Adrenal gland (tissue), 12 donors: ENCODE measurements around the gene CX3CR1. TPM values are rescaled to one million over a fixed set of nuclear protein-coding genes. Genes with fewer than 3 reads are reported as not detected.

Experiments used
- DNase-seq, 7 donors: peaks; one replicate each; pipeline ENCODE4 v3.0.0-alpha.2; 2019 to 2020
- H3K27ac ChIP-seq, 5 donors: fragments of 200-600 bp; sonication (generic) in 4 of 5; 1 replicate in 3 of 5; 2 replicates in 2 of 5; pipeline versions ENCODE4 v1.5.1 to v1.8.0; 2016 to 2020; ENCODE audit warnings: mild to moderate bottlenecking in 1 of 5
- H3K27me3 ChIP-seq: fragments of 200-600 bp; 2 replicates; pipeline ENCODE4 v1.8.0; 2021
- H3K36me3 ChIP-seq, 2 donors: fragments of 200-600 bp; replicated peaks in 1 of 2; 1 replicate in 1 of 2; 2 replicates in 1 of 2; pipeline versions ENCODE4 v1.5.1 to v1.8.0; 2018 to 2022
- H3K4me1 ChIP-seq, 2 donors: fragments of 200-600 bp; replicated peaks in 1 of 2; 1 replicate in 1 of 2; 2 replicates in 1 of 2; pipeline versions ENCODE4 v1.5.1 to v1.8.0; 2018 to 2021
- H3K4me3 ChIP-seq, 4 donors: fragments of 200-600 bp; sonication (generic) in 3 of 4; one replicate each; pipeline ENCODE4 v1.5.1; 2016 to 2018
- H3K9me3 ChIP-seq, 3 donors: fragments of 200-600 bp; sonication (generic) in 1 of 3; replicated peaks in 1 of 3; 1 replicate in 2 of 3; 2 replicates in 1 of 3; pipeline versions ENCODE4 v1.5.1 to v1.8.0; 2016 to 2021
- CTCF ChIP-seq, 6 experiments: fragments of 450-650 bp in 4 of 6; fragments of 200-600 bp in 2 of 6; sonication (generic) in 1 of 6; IDR thresholded peaks; 1 replicate in 5 of 6; 2 replicates in 1 of 6; pipeline versions ENCODE4 v1.5.1 to v1.8.0; 2016 to 2021; ENCODE audit warnings: antibody characterized with exemption in 6 of 6, mild to moderate bottlenecking in 2 of 6, moderate library complexity in 1 of 6
- POLR2A ChIP-seq, 2 donors: fragments of 450-650 bp; IDR thresholded peaks; one replicate each; pipeline ENCODE4 v1.6.1; 2017; ENCODE audit warnings: antibody characterized with exemption in 2 of 2, mild to moderate bottlenecking in 2 of 2, moderate library complexity in 1 of 2
- WGBS, 4 donors: extraction: QIAGEN DNeasy Blood & Tissue Kit in 2 of 4; methylation state at CpG; one replicate each; pipeline versions ENCODE4 v1.1.5 to v1.1.7; 2013 to 2017; 5-methylcytosine and 5-hydroxymethylcytosine counted together
- intact Hi-C, 2 donors: fragments of 100-400 bp; cut with DNase I; formaldehyde crosslinking; loops; one replicate each; pipeline versions ENCODE4 v1.14.1 to v1.15.0; 2022 to 2023
- polyA plus RNA-seq, 3 donors: library from polyadenylated mRNA; stranded (reverse); fragments of 200-250 nt in 2 of 3; fragments of 350-450 nt in 1 of 3; fragmentation: Illumina TruSeq in 1 of 3; extraction: RNeasy Lipid Tissue Mini Kit (QIAGEN cat#74804) in 1 of 3; gene quantifications; one replicate each; pipeline ENCODE4 v1.2.3, GENCODE V29; 2013 to 2014
- total RNA-seq, 9 donors: library from RNA; depleted of rRNA in 4 of 9; stranded (reverse); fragments of >200 nt in 4 of 9; fragments of 120-200 nt in 1 of 9; fragmentation: NEBNext Ultra II Directional in 1 of 9; extraction: Animal tissue kit (Norgen Biotek cat#: 25700) in 1 of 9; gene quantifications; one replicate each; pipeline versions ENCODE4 v1.1.0 to v1.2.4, GENCODE V29; 2013 to 2023
- donor health status: healthy with polysubstance abuse.
- donor health status: Bipolar disorder and iron deficiency.
- donor health status: DM: yes; HTN: yes; CAD: no.
- donor health status: DM: no; HTN: no; CAD: no.
- donor health status: DM: no; HTN: no; CAD: no.
- donor health status: DM: yes; HTN: yes; CAD: no.

The CX3CR1 gene
- total and polyA plus RNA-seq, 12 donors, result 0.16 to 3.1 (median 1.4) TPM; not detected in 1

DNA sequence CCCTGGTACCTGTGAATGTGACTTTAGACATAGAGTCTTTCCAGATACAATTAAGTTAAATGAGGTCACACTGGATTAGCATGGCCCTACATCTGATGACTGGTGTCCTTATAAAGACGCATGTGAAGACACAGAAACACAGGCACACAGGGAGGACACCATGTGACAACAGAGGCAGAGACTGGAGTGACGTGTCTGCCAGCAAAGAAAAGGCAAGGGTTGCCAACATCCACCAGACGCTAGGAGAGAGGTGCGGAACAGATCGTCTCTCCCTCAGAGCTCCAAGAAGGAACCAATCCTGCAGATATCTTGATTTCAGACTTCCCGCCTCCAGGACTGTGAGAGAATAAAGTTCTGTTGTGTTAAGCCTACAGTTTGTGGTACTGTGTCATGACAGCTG is 42.8 kb downstream of the CX3CR1 start:
- H3K27me3 ChIP-seq, result peaks cover 16% of the 10 kb centered on the region
- no peak for DNase-seq
- H3K4me3 ChIP-seq, result no peak overlapping the region
- H3K36me3 ChIP-seq, result no peaks in the 10 kb centered on the region
- WGBS, 4 donors, result 71 to 80% (median 74%) methylated on average over 6 of the region's 6 CpGs
- TF ChIP-seq POLR2A (IDR thresholded peaks at IDR 0.05), result no peak
- TF ChIP-seq CTCF (IDR thresholded peaks at IDR 0.05), result no peak
- intact Hi-C loops, result no loop called here
- no peaks in the 10 kb centered on the region for H3K9me3 ChIP-seq
- no peak overlapping the region for H3K27ac ChIP-seq
- no peaks in the 10 kb centered on the region for H3K4me1 ChIP-seq

GRCh38 chr3:39234651-39235050 is 45.2 kb downstream of the CX3CR1 start:
- WGBS, 4 donors, result 36 to 48% (median 39%) methylated on average over 2 of the region's 2 CpGs
- TF ChIP-seq POLR2A (IDR thresholded peaks at IDR 0.05), result no peak
- TF ChIP-seq CTCF (IDR thresholded peaks at IDR 0.05), result no peak
- Histone ChIP-seq H3K9me3 (no peaks in the 10 kb centered on the region), H3K27ac (no peak overlapping the region), H3K4me1 (no peaks in the 10 kb centered on the region), H3K36me3 (no peaks in the 10 kb centered on the region), H3K4me3 (no peak overlapping the region), H3K27me3 (peaks cover 16% of the 10 kb centered on the region)
- DNase-seq, result no peak
- intact Hi-C loops, result no loop called here

DNA sequence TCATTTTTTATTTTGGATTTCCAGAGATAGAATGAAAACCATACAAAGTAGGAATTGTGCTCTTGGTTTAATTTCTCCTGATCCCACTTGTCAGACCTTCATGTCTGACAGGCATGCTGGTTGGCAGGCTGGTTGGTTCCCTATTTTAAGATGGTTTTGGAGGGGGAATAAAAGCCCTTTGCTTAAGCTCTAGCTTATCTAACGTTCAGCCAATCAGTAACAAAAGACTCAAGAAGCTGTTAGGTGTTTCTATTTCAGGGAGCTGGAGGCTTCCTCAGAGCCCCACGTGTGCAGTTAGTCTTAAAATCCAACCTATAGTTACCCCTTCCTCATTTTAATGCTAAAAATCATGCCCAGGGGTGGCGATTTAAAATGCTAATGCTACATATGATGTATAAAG is 47.0 kb downstream of the CX3CR1 start:
- Histone ChIP-seq H3K27ac (no peak overlapping the region), H3K4me1 (no peaks in the 10 kb centered on the region), H3K27me3 (peaks cover 16% of the 10 kb centered on the region), H3K9me3 (no peaks in the 10 kb centered on the region), H3K4me3 (no peak overlapping the region), H3K36me3 (no peaks in the 10 kb centered on the region)
- no peak for DNase-seq
- TF ChIP-seq POLR2A (IDR thresholded peaks at IDR 0.05) (no peak), CTCF (IDR thresholded peaks at IDR 0.05) (no peak)
- 30 to 46% (median 41%) methylated on average over 3 of the region's 3 CpGs for WGBS, 4 donors
- intact Hi-C loops, result no loop called here

GRCh38 chr3:39230453-39230852 is 49.4 kb downstream of the CX3CR1 start:
- no peak for DNase-seq
- Histone ChIP-seq H3K27me3 (peaks cover 11% of the 10 kb centered on the region), H3K4me3 (no peak overlapping the region), H3K27ac (no peak overlapping the region), H3K36me3 (no peaks in the 10 kb centered on the region), H3K4me1 (no peaks in the 10 kb centered on the region), H3K9me3 (no peaks in the 10 kb centered on the region)
- 76 to 90% (median 83%) methylated on average over 1 of the region's 1 CpG for WGBS, 4 donors
- intact Hi-C loops, result no loop called here
- TF ChIP-seq POLR2A (IDR thresholded peaks at IDR 0.05) (no peak), CTCF (IDR thresholded peaks at IDR 0.05) (no peak)
